ENCODE data around the gene LSM5.
"Not testable (repeated sequence)": the region's sequence is repeated elsewhere in the genome, so short reads cannot be mapped to it uniquely, and the experiment has no call there.

Gene LSM5

DNA sequence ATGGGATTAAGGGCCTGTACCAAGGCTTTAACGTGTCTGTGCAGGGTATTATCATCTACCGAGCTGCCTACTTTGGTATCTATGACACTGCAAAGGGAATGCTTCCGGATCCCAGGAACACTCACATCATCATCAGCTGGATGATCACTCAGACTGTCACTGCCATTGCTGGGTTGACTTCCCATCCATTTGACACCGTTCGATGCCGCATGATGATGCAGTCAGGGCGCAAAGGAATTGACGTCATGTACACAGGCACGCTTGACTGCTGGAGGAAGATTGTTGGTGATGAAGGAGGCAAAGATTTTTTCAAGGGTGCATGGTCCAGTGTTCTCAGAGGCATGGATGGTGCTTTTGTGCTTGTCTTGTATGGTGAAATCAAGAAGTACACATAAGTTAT, 18.2 kb downstream of the LSM5 start:
- WGBS (ENCODE audit: extremely low coverage, insufficient coverage, insufficient read length), result no CpG with 5 or more reads among the region's 9 CpGs
- Histone ChIP-seq H4K8ac (ENCODE audit: low read depth, low read length) (no peak overlapping the region), H2BK12ac (ENCODE audit: low read length) (peak overlapping the region; percentile 24), H3K79me2 (ENCODE audit: control insufficient read depth, insufficient read depth, low read length, poor library complexity) (no peaks in the 10 kb centered on the region), H3K9ac (ENCODE audit: low read length) (no peak overlapping the region), H3K4ac (ENCODE audit: low read depth, low read length) (no peak overlapping the region), H4K12ac (ENCODE audit: low read depth, low read length) (no peak overlapping the region), H2AFZ (ENCODE audit: insufficient read depth, low read length, poor library complexity) (no peak overlapping the region), H3K14ac (ENCODE audit: low read length) (peak overlapping the region; percentile 7), H3K36me3 (ENCODE audit: control insufficient read depth in 1 of 2, insufficient read depth in 2 of 2, low read length in 2 of 2) (no peaks in the 10 kb centered on the region), H3K4me1 (ENCODE audit: control insufficient read depth in 1 of 2, insufficient read depth in 2 of 2, low read length in 2 of 2) (peaks cover 10 to 15% of the 10 kb centered on the region in 2 experiments), H3K23ac (ENCODE audit: low read length) (no peak overlapping the region), H2BK5ac (ENCODE audit: low read depth, low read length, poor library complexity) (peak overlapping the region; percentile 24), H3K27me3 (ENCODE audit: insufficient read depth, low read length) (no peaks in the 10 kb centered on the region), H2BK120ac (ENCODE audit: insufficient read depth, low read length, poor library complexity) (no peak overlapping the region), H3K4me3 (ENCODE audit: low read depth, low read length) (no peak overlapping the region), H3K27ac (ENCODE audit: low read depth, low read length) (no peak overlapping the region), H3K18ac (ENCODE audit: low read length) (no peak overlapping the region), H3K4me2 (ENCODE audit: low read length) (no peak overlapping the region), H4K91ac (ENCODE audit: low read depth, low read length) (peak overlapping the region; percentile 45), H3K9me3 (ENCODE audit: insufficient read depth, low read depth, low read length) (no peaks in the 10 kb centered on the region), H2AK5ac (ENCODE audit: low read length) (no peak overlapping the region), H3K79me1 (ENCODE audit: low read length) (peaks cover 12% of the 10 kb centered on the region)
- DNase-seq, result no peak

DNA sequence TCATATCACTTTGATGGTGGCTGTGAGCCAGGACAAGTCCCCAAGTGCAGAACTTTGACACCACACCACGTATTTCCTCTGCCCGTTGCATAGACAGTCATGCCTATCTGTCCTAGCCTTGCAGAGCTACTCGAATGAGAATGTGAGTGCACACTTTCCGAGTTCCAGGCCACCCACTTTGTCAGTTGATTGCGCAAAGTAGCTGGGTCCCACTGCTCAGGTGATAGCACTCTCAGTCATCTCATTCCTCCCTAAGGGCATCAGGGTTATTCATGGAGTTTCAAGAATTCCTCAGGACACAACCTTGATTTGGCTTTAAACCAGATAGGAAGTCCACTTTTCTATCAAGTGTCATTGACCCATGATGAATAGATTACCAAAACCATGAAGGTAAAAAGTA, 19.3 kb downstream of the LSM5 start:
- WGBS (ENCODE audit: extremely low coverage, insufficient coverage, insufficient read length), result no CpG with 5 or more reads among the region's 5 CpGs
- Histone ChIP-seq H2AFZ (ENCODE audit: insufficient read depth, low read length, poor library complexity) (no peak overlapping the region), H4K91ac (ENCODE audit: low read depth, low read length) (no peak overlapping the region), H3K79me2 (ENCODE audit: control insufficient read depth, insufficient read depth, low read length, poor library complexity) (no peaks in the 10 kb centered on the region), H3K4me3 (ENCODE audit: low read depth, low read length) (no peak overlapping the region), H3K23ac (ENCODE audit: low read length) (peak overlapping the region; percentile 22), H3K4me2 (ENCODE audit: low read length) (no peak overlapping the region), H4K8ac (ENCODE audit: low read depth, low read length) (no peak overlapping the region), H3K27me3 (ENCODE audit: insufficient read depth, low read length) (no peaks in the 10 kb centered on the region), H3K4me1 (ENCODE audit: control insufficient read depth in 1 of 2, insufficient read depth in 2 of 2, low read length in 2 of 2) (peaks cover 10 to 15% of the 10 kb centered on the region in 2 experiments), H3K18ac (ENCODE audit: low read length) (no peak overlapping the region), H3K14ac (ENCODE audit: low read length) (no peak overlapping the region), H3K79me1 (ENCODE audit: low read length) (peaks cover 11% of the 10 kb centered on the region), H2BK5ac (ENCODE audit: low read depth, low read length, poor library complexity) (no peak overlapping the region), H3K36me3 (ENCODE audit: control insufficient read depth in 1 of 2, insufficient read depth in 2 of 2, low read length in 2 of 2) (no peaks in the 10 kb centered on the region), H3K9ac (ENCODE audit: low read length) (no peak overlapping the region), H2BK120ac (ENCODE audit: insufficient read depth, low read length, poor library complexity) (no peak overlapping the region), H4K12ac (ENCODE audit: low read depth, low read length) (no peak overlapping the region), H2BK12ac (ENCODE audit: low read length) (no peak overlapping the region), H3K27ac (ENCODE audit: low read depth, low read length) (no peak overlapping the region), H3K9me3 (ENCODE audit: insufficient read depth, low read depth, low read length) (no peaks in the 10 kb centered on the region), H3K4ac (ENCODE audit: low read depth, low read length) (no peak overlapping the region), H2AK5ac (ENCODE audit: low read length) (no peak overlapping the region)
- peak; percentile 94 to 99 for DNase-seq

- not testable (repeated sequence) for H3K79me1 ChIP-seq (ENCODE audit: low read length); H3K18ac ChIP-seq (ENCODE audit: low read length); H3K4ac ChIP-seq (ENCODE audit: low read depth, low read length); H2AFZ ChIP-seq (ENCODE audit: insufficient read depth, low read length, poor library complexity); H3K4me2 ChIP-seq (ENCODE audit: low read length); H3K36me3 ChIP-seq (ENCODE audit: control insufficient read depth in 1 of 2, insufficient read depth in 2 of 2, low read length in 2 of 2); H2BK120ac ChIP-seq (ENCODE audit: insufficient read depth, low read length, poor library complexity); H3K27ac ChIP-seq (ENCODE audit: low read depth, low read length); H2BK5ac ChIP-seq (ENCODE audit: low read depth, low read length, poor library complexity); H3K23ac ChIP-seq (ENCODE audit: low read length); H3K27me3 ChIP-seq (ENCODE audit: insufficient read depth, low read length); H4K12ac ChIP-seq (ENCODE audit: low read depth, low read length); H3K4me1 ChIP-seq (ENCODE audit: control insufficient read depth in 1 of 2, insufficient read depth in 2 of 2, low read length in 2 of 2); H3K9ac ChIP-seq (ENCODE audit: low read length); DNase-seq; H4K91ac ChIP-seq (ENCODE audit: low read depth, low read length); H2BK12ac ChIP-seq (ENCODE audit: low read length); H4K8ac ChIP-seq (ENCODE audit: low read depth, low read length); H3K4me3 ChIP-seq (ENCODE audit: low read depth, low read length); H3K9me3 ChIP-seq (ENCODE audit: insufficient read depth, low read depth, low read length); H2AK5ac ChIP-seq (ENCODE audit: low read length); H3K79me2 ChIP-seq (ENCODE audit: control insufficient read depth, insufficient read depth, low read length, poor library complexity); H3K14ac ChIP-seq (ENCODE audit: low read length)
- no CpG with 5 or more reads among the region's 2 CpGs for WGBS (ENCODE audit: extremely low coverage, insufficient coverage, insufficient read length)
Observed at GRCh38 chr7:32470004-32470403, 20.2 kb downstream of the LSM5 start.

DNA sequence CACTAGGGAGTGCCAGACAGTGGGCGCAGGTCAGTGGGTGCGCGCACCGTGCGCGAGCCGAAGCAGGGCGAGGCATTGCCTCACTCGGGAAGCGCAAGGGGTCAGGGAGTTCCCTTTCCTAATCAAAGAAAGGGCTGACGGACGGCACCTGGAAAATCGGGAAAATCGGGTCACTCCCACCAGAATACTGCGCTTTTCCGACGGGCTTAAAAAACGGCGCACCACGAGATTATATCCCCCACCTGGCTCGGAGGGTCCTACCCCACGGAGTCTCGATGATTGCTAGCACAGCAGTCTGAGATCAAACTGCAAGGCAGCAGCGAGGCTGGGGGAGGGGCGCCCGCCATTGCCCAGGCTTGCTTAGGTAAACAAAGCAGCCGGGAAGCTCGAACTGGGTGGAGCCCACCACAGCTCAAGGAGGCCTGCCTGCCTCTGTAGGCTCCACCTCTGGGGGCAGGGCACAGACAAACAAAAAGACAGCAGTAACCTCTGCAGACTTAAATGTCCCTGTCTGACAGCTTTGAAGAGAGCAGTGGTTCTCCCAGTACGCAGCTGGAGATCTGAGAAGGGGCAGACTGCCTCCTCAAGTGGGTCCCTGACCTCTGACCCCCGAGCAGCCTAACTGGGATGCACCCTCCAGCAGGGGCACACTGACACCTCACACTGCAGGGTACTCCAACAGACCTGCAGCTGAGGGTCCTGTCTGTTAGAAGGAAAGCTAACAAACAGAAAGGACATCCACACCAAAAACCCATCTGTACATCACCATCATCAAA, 25.4 kb downstream of the LSM5 start:
- not testable (repeated sequence) for H3K79me1 ChIP-seq (ENCODE audit: low read length); H3K14ac ChIP-seq (ENCODE audit: low read length); H3K9ac ChIP-seq (ENCODE audit: low read length); H3K27ac ChIP-seq (ENCODE audit: low read depth, low read length); H4K8ac ChIP-seq (ENCODE audit: low read depth, low read length); H2BK5ac ChIP-seq (ENCODE audit: low read depth, low read length, poor library complexity); H2BK120ac ChIP-seq (ENCODE audit: insufficient read depth, low read length, poor library complexity); H3K23ac ChIP-seq (ENCODE audit: low read length); H4K91ac ChIP-seq (ENCODE audit: low read depth, low read length); H3K27me3 ChIP-seq (ENCODE audit: insufficient read depth, low read length); H2AK5ac ChIP-seq (ENCODE audit: low read length); H3K4me2 ChIP-seq (ENCODE audit: low read length); H3K79me2 ChIP-seq (ENCODE audit: control insufficient read depth, insufficient read depth, low read length, poor library complexity); H2BK12ac ChIP-seq (ENCODE audit: low read length); H3K18ac ChIP-seq (ENCODE audit: low read length); DNase-seq; H3K4ac ChIP-seq (ENCODE audit: low read depth, low read length); H3K36me3 ChIP-seq (ENCODE audit: control insufficient read depth in 1 of 2, insufficient read depth in 2 of 2, low read length in 2 of 2); H3K4me1 ChIP-seq (ENCODE audit: control insufficient read depth in 1 of 2, insufficient read depth in 2 of 2, low read length in 2 of 2); H3K4me3 ChIP-seq (ENCODE audit: low read depth, low read length); H4K12ac ChIP-seq (ENCODE audit: low read depth, low read length); H2AFZ ChIP-seq (ENCODE audit: insufficient read depth, low read length, poor library complexity); H3K9me3 ChIP-seq (ENCODE audit: insufficient read depth, low read depth, low read length)
- WGBS (ENCODE audit: extremely low coverage, insufficient coverage, insufficient read length), result no CpG with 5 or more reads among the region's 30 CpGs

Measured in trophoblast cell (in vitro differentiated cells and primary cell).